ENCODE measurements around the gene SCG3. TPM values are rescaled to one million over a fixed set of nuclear protein-coding genes. Genes with fewer than 3 reads are reported as not detected.

Gene SCG3
- total RNA-seq, 4 donors from 2014 or later, result 0.47 TPM; not detected in 3

DNA sequence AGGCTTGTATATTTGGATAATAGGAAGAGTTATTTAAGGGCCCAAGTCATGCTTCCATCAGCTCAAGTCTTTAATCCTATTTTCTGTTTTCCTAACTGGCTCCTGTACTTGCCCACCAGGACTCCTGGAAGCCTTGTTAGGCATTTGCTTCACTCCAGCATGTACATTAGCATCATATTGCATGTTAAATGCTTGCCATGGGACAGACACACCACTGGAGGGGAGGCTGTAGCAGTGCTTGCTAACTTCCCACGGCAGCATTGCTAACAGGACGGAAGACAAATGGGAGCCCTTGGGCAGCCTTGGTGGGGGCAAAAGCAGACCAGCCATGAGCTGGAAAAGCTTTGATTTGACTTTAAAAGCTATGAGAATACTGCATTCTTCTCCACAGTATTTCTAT, 76.1 kb downstream of the SCG3 start:
- TF ChIP-seq, protein P1, sequence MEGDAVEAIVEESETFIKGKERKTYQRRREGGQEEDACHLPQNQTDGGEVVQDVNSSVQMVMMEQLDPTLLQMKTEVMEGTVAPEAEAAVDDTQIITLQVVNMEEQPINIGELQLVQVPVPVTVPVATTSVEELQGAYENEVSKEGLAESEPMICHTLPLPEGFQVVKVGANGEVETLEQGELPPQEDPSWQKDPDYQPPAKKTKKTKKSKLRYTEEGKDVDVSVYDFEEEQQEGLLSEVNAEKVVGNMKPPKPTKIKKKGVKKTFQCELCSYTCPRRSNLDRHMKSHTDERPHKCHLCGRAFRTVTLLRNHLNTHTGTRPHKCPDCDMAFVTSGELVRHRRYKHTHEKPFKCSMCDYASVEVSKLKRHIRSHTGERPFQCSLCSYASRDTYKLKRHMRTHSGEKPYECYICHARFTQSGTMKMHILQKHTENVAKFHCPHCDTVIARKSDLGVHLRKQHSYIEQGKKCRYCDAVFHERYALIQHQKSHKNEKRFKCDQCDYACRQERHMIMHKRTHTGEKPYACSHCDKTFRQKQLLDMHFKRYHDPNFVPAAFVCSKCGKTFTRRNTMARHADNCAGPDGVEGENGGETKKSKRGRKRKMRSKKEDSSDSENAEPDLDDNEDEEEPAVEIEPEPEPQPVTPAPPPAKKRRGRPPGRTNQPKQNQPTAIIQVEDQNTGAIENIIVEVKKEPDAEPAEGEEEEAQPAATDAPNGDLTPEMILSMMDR (IDR thresholded peaks at IDR 0.05), result no peak
- no peak for DNase-seq (ENCODE audit: low spot score)
- no peak for ATAC-seq (ENCODE audit: low FRiP score)

DNA sequence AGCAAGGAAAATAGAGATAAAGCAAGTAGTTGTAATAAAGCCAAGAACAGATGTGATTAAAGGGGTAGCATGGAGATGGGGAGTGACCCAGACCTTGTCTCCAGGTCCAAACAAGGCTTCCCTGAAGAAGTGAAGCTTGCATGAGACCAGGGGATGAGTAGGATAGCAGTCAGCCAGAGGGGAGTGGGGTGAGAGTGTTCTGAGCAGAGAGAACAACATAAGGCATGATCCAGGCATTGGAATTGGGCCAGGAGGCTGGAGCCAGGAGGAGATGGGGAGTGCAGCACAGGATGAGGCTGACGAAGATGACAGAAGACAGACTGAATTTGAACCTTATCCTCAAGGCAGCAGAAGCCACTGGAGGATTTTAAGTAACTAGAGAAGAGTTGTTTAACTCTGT, 77.3 kb downstream of the SCG3 start:
- ATAC-seq (ENCODE audit: low FRiP score) (peak; percentile 80), DNase-seq (ENCODE audit: low spot score) (no peak)
- TF ChIP-seq, protein P1 (IDR thresholded peaks at IDR 0.05), result no peak

DNA sequence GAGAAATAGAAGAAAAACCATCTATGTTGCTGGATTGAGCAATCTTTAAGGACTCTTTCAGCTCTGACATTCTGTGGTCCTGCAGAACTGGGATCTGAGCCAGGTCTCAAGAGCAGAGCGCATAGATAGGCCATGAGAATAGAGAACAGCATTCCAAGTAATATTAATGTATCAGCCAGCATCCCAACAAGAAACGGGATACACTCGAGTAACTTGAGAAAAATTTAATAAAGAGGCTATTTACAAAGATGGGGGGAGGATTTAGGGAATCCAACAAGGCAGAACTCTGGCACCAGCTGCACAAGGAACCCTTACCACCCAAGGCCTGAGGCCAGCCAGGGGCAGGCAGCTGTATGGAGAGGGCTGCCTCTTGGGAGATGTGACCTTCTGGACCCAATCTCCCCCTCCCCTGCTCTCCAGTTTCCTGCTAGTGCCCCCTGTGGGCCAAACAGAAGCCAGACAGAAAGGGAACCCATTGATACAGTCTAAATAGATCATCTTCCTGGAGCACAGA, 78.3 kb downstream of the SCG3 start:
- ATAC-seq (ENCODE audit: low FRiP score), result peak; percentile 41
- no peak for DNase-seq (ENCODE audit: low spot score)
- TF ChIP-seq, protein P1 (IDR thresholded peaks at IDR 0.05), result no peak

DNA sequence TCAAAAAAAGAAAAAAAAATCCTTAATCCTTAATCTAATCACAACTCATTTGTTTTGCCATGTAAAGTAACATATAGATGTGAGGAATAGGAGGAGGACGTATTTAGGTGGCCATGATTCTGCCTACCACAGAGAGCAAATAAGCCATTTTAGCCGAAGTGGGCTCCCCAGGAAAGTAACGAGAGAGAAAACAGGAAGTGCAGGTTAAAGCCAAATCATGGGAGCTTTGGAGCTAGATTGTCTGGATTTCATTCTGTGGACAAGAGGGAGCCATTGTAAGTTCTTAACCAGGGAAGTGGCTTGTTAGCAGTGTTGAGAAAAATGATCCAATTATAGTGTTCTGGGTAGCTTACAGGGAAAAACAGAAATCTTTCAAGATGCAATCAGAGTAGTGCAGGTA, 79.5 kb downstream of the SCG3 start:
- TF ChIP-seq, protein P1 (IDR thresholded peaks at IDR 0.05), result no peak
- ATAC-seq (ENCODE audit: low FRiP score), result no peak
- no peak for DNase-seq (ENCODE audit: low spot score)

DNA sequence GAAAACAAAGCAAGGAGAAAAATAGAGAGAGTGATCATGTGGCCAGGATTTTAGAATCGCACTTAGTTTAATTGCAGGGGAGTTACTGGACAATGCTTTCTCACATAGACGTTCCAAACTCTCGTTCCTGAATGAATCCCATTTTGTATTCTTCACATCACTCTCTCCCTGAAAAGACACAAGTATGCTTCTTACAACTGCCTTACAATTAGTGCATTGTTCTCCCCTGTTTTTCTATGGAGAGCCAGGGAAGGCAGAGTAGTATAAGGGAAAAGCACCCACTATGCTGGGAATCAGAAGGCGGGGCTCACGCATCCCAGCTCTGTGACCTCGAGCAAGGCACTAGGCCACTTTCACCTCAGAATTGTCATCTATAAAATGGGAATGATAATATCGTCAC, 84.4 kb downstream of the SCG3 start:
- DNase-seq (ENCODE audit: low spot score) (no peak), ATAC-seq (ENCODE audit: low FRiP score) (no peak)
- TF ChIP-seq, protein P1 (IDR thresholded peaks at IDR 0.05), result no peak

DNA sequence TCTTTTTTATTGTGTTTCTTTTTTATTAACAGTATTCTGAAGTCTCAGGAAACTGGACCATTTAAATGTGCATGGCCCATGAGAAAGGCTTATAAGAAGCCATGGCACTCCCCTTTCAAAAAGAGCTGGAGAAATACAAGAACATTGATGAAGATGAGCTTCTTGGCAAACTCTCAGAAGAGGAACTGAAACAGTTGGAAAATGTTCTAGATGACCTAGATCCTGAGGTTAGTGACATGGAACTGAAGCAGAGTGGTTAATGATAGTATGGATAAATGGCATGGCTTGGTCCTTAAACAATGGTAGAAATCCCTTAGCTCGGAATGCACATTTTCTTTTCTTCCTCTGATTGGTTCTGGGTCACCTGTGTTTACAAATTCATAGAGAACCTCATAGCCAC, 85.0 kb downstream of the SCG3 start:
- ATAC-seq (ENCODE audit: low FRiP score), result no peak
- no peak for DNase-seq (ENCODE audit: low spot score)
- TF ChIP-seq, protein P1 (IDR thresholded peaks at IDR 0.05), result no peak

DNA sequence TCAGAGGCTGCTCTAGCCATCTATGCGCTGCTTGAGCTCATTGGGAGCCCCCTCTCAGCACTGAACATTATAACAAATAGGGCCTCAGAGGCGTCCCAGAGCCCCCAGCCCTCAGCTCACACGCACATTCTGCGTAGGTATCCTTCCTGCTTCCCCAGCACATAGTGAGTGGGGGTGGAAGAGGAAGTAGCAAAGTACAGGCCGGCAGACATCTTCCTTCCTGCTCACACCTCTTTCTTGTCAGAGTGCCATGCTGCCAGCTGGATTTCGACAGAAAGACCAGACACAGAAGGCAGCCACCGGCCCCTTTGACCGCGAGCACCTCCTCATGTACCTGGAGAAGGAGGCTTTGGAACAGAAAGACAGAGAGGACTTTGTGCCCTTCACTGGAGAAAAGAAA, 86.7 kb downstream of the SCG3 start:
- TF ChIP-seq, protein P1 (IDR thresholded peaks at IDR 0.05), result no peak
- DNase-seq (ENCODE audit: low spot score), result no peak
- no peak for ATAC-seq (ENCODE audit: low FRiP score)

Other genes starting within 250 kb of the SCG3 start
- gene DMXL2, start 58.7 kb upstream of the SCG3 start, total RNA-seq, result 10 to 100 TPM; 47.5 to 77.2 (median 54.5) TPM
- 10 to 100 TPM in 3 of 4 donors, 1 to 10 TPM in 1; 8.9 to 21.5 (median 15.9) TPM for gene LYSMD2, start 56.2 kb downstream of the SCG3 start, total RNA-seq
- gene TMOD2, start 70.1 kb downstream of the SCG3 start, total RNA-seq, result 10 to 100 TPM in 2 of 4 donors, 1 to 10 TPM in 2; 6.5 to 28.5 (median 12.4) TPM
- gene TMOD3, start 148.2 kb downstream of the SCG3 start, total RNA-seq, result 10 to 100 TPM; 25.7 to 47.0 (median 37.3) TPM

Measured in omental fat pad (tissue), 4 donors.